ENCODE measurements around the gene GFER.
"Not testable (repeated sequence)": the region's sequence is repeated elsewhere in the genome, so short reads cannot be mapped to it uniquely, and the experiment has no call there.

The GFER gene

GRCh38 chr16:1945559-1946391, 38.2 kb upstream of the GFER start:
- DNase-seq (ENCODE audit: low spot score in 2 of 2) = no peak
- Histone ChIP-seq H3K9me3 (no peaks in the 10 kb centered on the region), H3K4me3 (no peak overlapping the region), H3K4me1 (peaks cover 8% of the 10 kb centered on the region), H3K36me3 (replicated peaks) (peaks cover under 1% of the 10 kb centered on the region; the same call in 1 of the 2 replicates), H3K27me3 (ENCODE audit: low read depth) (no peaks in the 10 kb centered on the region)
- in situ Hi-C loops (cut with MboI; ENCODE audit: low sequenced_read_pairs) = no loop called here

GRCh38 chr16:1946495-1947368, 37.3 kb upstream of the GFER start:
- no peak for DNase-seq (ENCODE audit: low spot score in 2 of 2)
- no peaks in the 10 kb centered on the region for H3K9me3 ChIP-seq
- in situ Hi-C loops (cut with MboI; ENCODE audit: low sequenced_read_pairs) = no loop called here
- H3K36me3 ChIP-seq (replicated peaks) = no peaks in the 10 kb centered on the region
- peaks cover 8% of the 10 kb centered on the region for H3K4me1 ChIP-seq
- H3K27me3 ChIP-seq (ENCODE audit: low read depth) = no peaks in the 10 kb centered on the region
- H3K4me3 ChIP-seq = no peak overlapping the region

GRCh38 chr16:1947369-1947670, 36.7 kb upstream of the GFER start:
- Histone ChIP-seq H3K27me3 (ENCODE audit: low read depth) (no peaks in the 10 kb centered on the region), H3K36me3 (replicated peaks) (no peaks in the 10 kb centered on the region), H3K4me3 (no peak overlapping the region), H3K4me1 (peaks cover 8% of the 10 kb centered on the region), H3K9me3 (no peaks in the 10 kb centered on the region)
- in situ Hi-C loops (cut with MboI; ENCODE audit: low sequenced_read_pairs) = no loop called here
- no peak for DNase-seq (ENCODE audit: low spot score in 2 of 2)

GRCh38 chr16:1949507-1949906, 34.5 kb upstream of the GFER start:
- Histone ChIP-seq H3K27me3 (ENCODE audit: low read depth) (no peaks in the 10 kb centered on the region), H3K36me3 (replicated peaks) (no peaks in the 10 kb centered on the region), H3K4me3 (no peak overlapping the region), H3K4me1 (peaks cover 3% of the 10 kb centered on the region; the same call in 1 of the 2 replicates), H3K9me3 (no peaks in the 10 kb centered on the region)
- no peak for DNase-seq (ENCODE audit: low spot score in 2 of 2)
- in situ Hi-C loops (cut with MboI; ENCODE audit: low sequenced_read_pairs) = no loop called here

GRCh38 chr16:1950047-1950446, 33.9 kb upstream of the GFER start:
- no peak for DNase-seq (ENCODE audit: low spot score in 2 of 2)
- H3K4me3 ChIP-seq = no peak overlapping the region
- no peaks in the 10 kb centered on the region for H3K36me3 ChIP-seq (replicated peaks)
- in situ Hi-C loops (cut with MboI; ENCODE audit: low sequenced_read_pairs) = no loop called here
- H3K27me3 ChIP-seq (ENCODE audit: low read depth) = no peaks in the 10 kb centered on the region
- H3K4me1 ChIP-seq = peaks cover 3% of the 10 kb centered on the region; the same call in 1 of the 2 replicates
- no peaks in the 10 kb centered on the region for H3K9me3 ChIP-seq

- Histone ChIP-seq H3K27me3 (ENCODE audit: low read depth) (no peaks in the 10 kb centered on the region), H3K36me3 (replicated peaks) (no peaks in the 10 kb centered on the region), H3K9me3 (no peaks in the 10 kb centered on the region), H3K4me1 (peaks cover 3% of the 10 kb centered on the region; the same call in 1 of the 2 replicates), H3K4me3 (no peak overlapping the region)
- no peak for DNase-seq (ENCODE audit: low spot score in 2 of 2)
- in situ Hi-C loops (cut with MboI; ENCODE audit: low sequenced_read_pairs) = no loop called here
These were observed 33.4 kb upstream of the GFER start for GRCh38 chr16:1950559-1950958.

GRCh38 chr16:1953734-1954133, 30.3 kb upstream of the GFER start:
- in situ Hi-C loops (cut with MboI; ENCODE audit: low sequenced_read_pairs) = no loop called here
- H3K4me3 ChIP-seq = no peak overlapping the region
- H3K4me1 ChIP-seq = peaks cover 3% of the 10 kb centered on the region; the same call in 1 of the 2 replicates
- no peak for DNase-seq (ENCODE audit: low spot score in 2 of 2)
- no peaks in the 10 kb centered on the region for H3K9me3 ChIP-seq
- H3K27me3 ChIP-seq (ENCODE audit: low read depth) = no peaks in the 10 kb centered on the region
- no peaks in the 10 kb centered on the region for H3K36me3 ChIP-seq (replicated peaks)

GRCh38 chr16:1957434-1958142, 26.4 kb upstream of the GFER start:
- H3K27me3 ChIP-seq (ENCODE audit: low read depth); H3K4me3 ChIP-seq; DNase-seq (ENCODE audit: low spot score in 2 of 2); in situ Hi-C loops (cut with MboI; ENCODE audit: low sequenced_read_pairs); H3K9me3 ChIP-seq: not testable (repeated sequence)
- Histone ChIP-seq H3K36me3 (replicated peaks) (peaks cover 20% of the 10 kb centered on the region), H3K4me1 (peaks cover 27% of the 10 kb centered on the region)

GRCh38 chr16:1958143-1958491, 25.9 kb upstream of the GFER start:
- H3K9me3 ChIP-seq; H3K4me3 ChIP-seq; DNase-seq (ENCODE audit: low spot score in 2 of 2); H3K27me3 ChIP-seq (ENCODE audit: low read depth); in situ Hi-C loops (cut with MboI; ENCODE audit: low sequenced_read_pairs): not testable (repeated sequence)
- Histone ChIP-seq H3K36me3 (replicated peaks) (peaks cover 25% of the 10 kb centered on the region), H3K4me1 (peaks cover 29% of the 10 kb centered on the region)

GRCh38 chr16:1958715-1959268, 25.2 kb upstream of the GFER start:
- in situ Hi-C loops (cut with MboI; ENCODE audit: low sequenced_read_pairs) = no loop called here
- no peak for DNase-seq (ENCODE audit: low spot score in 2 of 2)
- Histone ChIP-seq H3K4me3 (peak overlapping the region; percentile 89), H3K36me3 (replicated peaks) (peaks cover 32% of the 10 kb centered on the region), H3K4me1 (peaks cover 29% of the 10 kb centered on the region), H3K27me3 (ENCODE audit: low read depth) (no peaks in the 10 kb centered on the region), H3K9me3 (no peaks in the 10 kb centered on the region)

GRCh38 chr16:1959269-1960039, 24.5 kb upstream of the GFER start, which contains the start of gene NDUFB10:
Gene NDUFB10, plus strand, starts transcription at chr16:1959538. Its CDS starts 87 bp downstream, at chr16:1959625.
- in situ Hi-C loops (cut with MboI; ENCODE audit: low sequenced_read_pairs) = no loop called here
- Histone ChIP-seq H3K4me3 (peak within 1 kb of the TSS; percentile 89), H3K36me3 (replicated peaks) (peaks cover 38% of the 10 kb centered on the region), H3K27me3 (ENCODE audit: low read depth) (no peaks in the 10 kb centered on the region), H3K4me1 (peaks cover 29% of the 10 kb centered on the region), H3K9me3 (no peaks in the 10 kb centered on the region)
- peak; percentile 81 to 95 for DNase-seq (ENCODE audit: low spot score in 2 of 2)

GRCh38 chr16:1960665-1961630, 23.0 kb upstream of the GFER start:
- in situ Hi-C loops (cut with MboI; ENCODE audit: low sequenced_read_pairs) = no loop called here
- DNase-seq (ENCODE audit: low spot score in 2 of 2) = peak; percentile 68 to 77
- Histone ChIP-seq H3K9me3 (no peaks in the 10 kb centered on the region), H3K27me3 (ENCODE audit: low read depth) (no peaks in the 10 kb centered on the region), H3K36me3 (replicated peaks) (peaks cover 48% of the 10 kb centered on the region), H3K4me1 (peaks cover 32% of the 10 kb centered on the region), H3K4me3 (peak overlapping the region; percentile 89)
